CD4-positive, alpha-beta T cell (primary cell): Measurements from ENCODE around the gene IFI6. TPM values are rescaled to one million over a fixed set of nuclear protein-coding genes. Genes with fewer than 3 reads are reported as not detected.

Source experiments
- ATAC-seq: fragments of 200-7000 bp; cut with Tn5 transposase; one replicate; pipeline ENCODE4 v1.10.0; 2022; ENCODE audit warnings: mild to moderate bottlenecking; ENCODE audit not compliant: poor library complexity
- CTCF ChIA-PET: fragments of 350-600 bp; sonication (Branson Sonifier 250); formaldehyde crosslinking; loops from one replicate; lab custom pipeline; 2021; ENCODE audit warnings: antibody characterized with exemption, inconsistent platforms; lab: Charles Lee
- POLR2A ChIA-PET: fragments of 350-600 bp; sonication (Branson Sonifier 250); formaldehyde crosslinking; loops from one replicate; lab custom pipeline; 2021; ENCODE audit warnings: antibody characterized with exemption, inconsistent platforms; lab: Charles Lee
- DNase-seq, 14 experiments: peaks; one replicate each; pipeline ENCODE4 v3.0.0-alpha.2; 2013 to 2020; ENCODE audit warnings: mixed read lengths in 2 of 14
- H3K27ac ChIP-seq, 2 donors: one replicate each; pipeline versions ENCODE4 v1.5.1 to v1.7.0; 2013; ENCODE audit warnings: low read length in 2 of 2, low read depth in 1 of 2, mild to moderate bottlenecking in 1 of 2
- H3K27me3 ChIP-seq, 2 experiments: 1 replicate in 1 of 2; 2 replicates in 1 of 2; pipeline versions ENCODE4 v1.6.1 to v1.7.0; 2013; ENCODE audit warnings: low read length in 2 of 2, control low read depth in 1 of 2, mild to moderate bottlenecking in 1 of 2, moderate library complexity in 1 of 2; ENCODE audit not compliant: insufficient read depth in 2 of 2, control insufficient read depth in 1 of 2
- H3K36me3 ChIP-seq: one replicate; pipeline ENCODE4 v1.6.1; 2013; ENCODE audit warnings: low read length, control low read depth; ENCODE audit not compliant: insufficient read depth
- H3K4me1 ChIP-seq: one replicate; pipeline ENCODE4 v1.6.1; 2013; ENCODE audit warnings: low read length, control low read depth; ENCODE audit not compliant: insufficient read depth
- H3K4me3 ChIP-seq: one replicate; pipeline ENCODE4 v1.5.1; 2013; ENCODE audit warnings: mild to moderate bottlenecking, low read length, moderate library complexity
- H3K9me3 ChIP-seq, 2 experiments: 1 replicate in 1 of 2; 2 replicates in 1 of 2; pipeline versions ENCODE4 v1.6.1 to v1.7.0; 2013; ENCODE audit warnings: low read length in 2 of 2, mild to moderate bottlenecking in 2 of 2, control low read depth in 1 of 2, moderate library complexity in 1 of 2; ENCODE audit not compliant: control insufficient read depth in 1 of 2, insufficient read depth in 1 of 2
- H3K27ac Mint-ChIP-seq: one replicate; pipeline ENCODE4 v1.8.0; 2020; ENCODE audit warnings: mixed read lengths
- H3K27me3 Mint-ChIP-seq: one replicate; pipeline ENCODE4 v1.8.0; 2021; ENCODE audit warnings: mixed read lengths
- H3K36me3 Mint-ChIP-seq: one replicate; pipeline ENCODE4 v1.8.0; 2021; ENCODE audit warnings: low read depth, mixed read lengths
- H3K4me1 Mint-ChIP-seq: one replicate; pipeline ENCODE4 v1.8.0; 2021; ENCODE audit warnings: low read depth, mixed read lengths
- H3K4me3 Mint-ChIP-seq: one replicate; pipeline ENCODE4 v1.8.0; 2020; ENCODE audit warnings: mild to moderate bottlenecking, mixed read lengths
- H3K9me3 Mint-ChIP-seq: one replicate; pipeline ENCODE4 v1.8.0; 2020; ENCODE audit warnings: mixed read lengths
- CTCF ChIP-seq: fragments of 200-600 bp; IDR thresholded peaks from one replicate; pipeline ENCODE4 v1.8.0; 2022; ENCODE audit warnings: antibody characterized with exemption, mild to moderate bottlenecking
- intact Hi-C, 2 experiments: fragments of 100-400 bp; cut with DNase I in 1 of 2; cut with micrococcal nuclease in 1 of 2; formaldehyde crosslinking; loops; one replicate each; pipeline versions ENCODE4 v1.15.1 to v1.9.0; 2023 to 2025; cut with DNase I, micrococcal nuclease
- total RNA-seq, 174 experiments: library from RNA in 2 of 174; stranded (reverse) in 2 of 174; gene quantifications; one replicate each; pipeline ENCODE4 v1.2.3 and lab custom pipeline; 2021 to 2026

The IFI6 gene
- total RNA-seq, 2 experiments from 2014 or later, result 33.6 to 36.2 TPM

GRCh38 chr1:27638047-27638734 is 33.8 kb downstream of the IFI6 start:
- peaks cover 36% of the 10 kb centered on the region for H3K4me1 Mint-ChIP-seq

DNA sequence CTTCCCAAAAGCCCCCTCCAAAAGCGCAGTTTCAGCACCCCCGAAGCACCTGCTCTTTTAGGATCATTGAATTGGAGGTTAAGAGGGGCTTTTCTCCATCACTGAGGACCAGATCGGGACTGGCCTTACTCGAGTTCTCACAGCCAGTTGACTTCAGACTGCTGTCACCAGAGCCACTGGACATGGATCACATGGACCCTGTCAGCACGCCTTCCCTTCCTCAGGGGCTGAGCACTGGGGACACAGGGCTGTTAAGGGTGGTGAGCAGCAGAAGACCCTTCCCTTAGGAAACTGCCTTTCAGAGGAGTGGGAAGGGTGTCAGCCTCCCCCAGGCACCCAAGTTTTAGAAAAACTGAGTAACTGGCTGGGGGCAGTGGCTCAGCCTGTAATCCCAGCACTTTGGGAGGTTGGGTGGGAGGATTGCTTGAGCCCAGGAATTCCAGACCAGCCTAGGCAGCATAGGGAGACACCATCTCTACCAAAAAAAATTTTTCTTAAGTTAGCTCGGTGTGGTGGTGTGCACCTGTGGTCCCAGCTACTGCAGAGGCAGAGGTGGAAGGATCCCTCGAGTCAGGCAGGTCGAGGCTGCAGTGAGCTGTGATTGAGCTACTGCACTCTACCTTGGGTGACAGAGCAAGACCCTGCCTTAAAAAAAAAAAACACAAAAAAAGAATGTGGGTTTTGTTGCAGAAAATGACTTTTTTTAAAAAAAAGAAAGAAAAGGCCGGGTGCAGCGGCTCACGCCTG is 36.4 kb downstream of the IFI6 start:
- Histone ChIP-seq H3K4me3 (no peak overlapping the region), H3K4me1 (peaks cover 70% of the 10 kb centered on the region), H3K36me3 (no peaks in the 10 kb centered on the region), H3K27ac (no peak overlapping the region), H3K9me3 (no peaks in the 10 kb centered on the region), H3K27me3 (no peaks in the 10 kb centered on the region)
- Mint-ChIP-seq H3K27ac (no peak overlapping the region), H3K4me3 (peak overlapping the region; percentile 67), H3K27me3 (no peaks in the 10 kb centered on the region), H3K9me3 (no peaks in the 10 kb centered on the region), H3K36me3 (no peaks in the 10 kb centered on the region), H3K4me1 (peaks cover 62% of the 10 kb centered on the region)
- DNase-seq, result no peak
- ChIA-PET POLR2A (no interaction called here), CTCF (interaction anchor here (0.7 kb wide), 1 partner anchor 533 kb away, joined by 5 read pairs; no protein-coding TSS in a partner anchor)
- TF ChIP-seq CTCF, result no peak
- ATAC-seq, result no peak
- intact Hi-C loops, result no loop called here

More at GRCh38 chr1:27638047-27638734, 33.8 kb downstream of the IFI6 start:
- intact Hi-C loops, result no loop called here
- H3K9me3 ChIP-seq, result no peaks in the 10 kb centered on the region
- TF ChIP-seq CTCF, result no peak
- no peaks in the 10 kb centered on the region for H3K36me3 ChIP-seq
- CTCF ChIA-PET, result interaction anchor here (1.1 kb wide), 1 partner anchor 25 kb away, joined by 3 read pairs; no protein-coding TSS in a partner anchor
- no peak overlapping the region for H3K4me3 ChIP-seq
- no peaks in the 10 kb centered on the region for H3K36me3 Mint-ChIP-seq
- H3K27me3 Mint-ChIP-seq, result no peaks in the 10 kb centered on the region
- H3K27ac Mint-ChIP-seq, result peak overlapping the region; percentile 16
- H3K4me1 ChIP-seq, result peaks cover 44% of the 10 kb centered on the region
- H3K27ac ChIP-seq, result no peak overlapping the region
- no peaks in the 10 kb centered on the region for H3K9me3 Mint-ChIP-seq
- H3K27me3 ChIP-seq, result no peaks in the 10 kb centered on the region
- no peak overlapping the region for H3K4me3 Mint-ChIP-seq
- POLR2A ChIA-PET, result interaction anchor here (1.6 kb wide), 1 partner anchor 27 kb away, joined by 3 read pairs; no protein-coding TSS in a partner anchor
- no peak for ATAC-seq
- no peak for DNase-seq

DNA sequence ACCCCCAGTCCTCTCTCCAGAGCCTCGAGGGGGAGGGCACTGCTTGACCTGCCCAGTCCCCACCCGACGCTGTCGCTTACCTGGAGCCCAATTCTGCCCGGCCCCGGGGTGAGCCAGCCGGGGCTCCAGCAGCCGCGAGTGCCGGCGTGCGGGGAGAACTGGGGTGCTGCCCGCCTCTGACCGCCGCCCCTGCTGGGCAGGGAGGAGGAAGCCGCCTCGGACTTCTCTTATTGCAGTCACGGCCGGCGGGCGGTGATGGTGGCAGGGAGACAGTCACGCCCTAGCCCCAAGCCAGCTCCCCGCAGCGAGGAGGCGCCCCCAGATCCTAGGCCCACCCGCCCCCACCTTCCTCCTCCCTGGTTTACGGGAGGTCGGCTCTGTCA is 37.0 kb downstream of the IFI6 start, which contains the start of gene FGR:
TSS of gene FGR (minus strand) at position 201 of the 383 bp plus-strand sequence. CDS start 11,269 bp downstream, outside the sequence.
- Mint-ChIP-seq H3K9me3 (no peaks in the 10 kb centered on the region), H3K4me3 (peak within 1 kb of the TSS; percentile 82), H3K27me3 (no peaks in the 10 kb centered on the region), H3K36me3 (no peaks in the 10 kb centered on the region), H3K27ac (peak within 1 kb of the TSS; percentile 84), H3K4me1 (peaks cover 68% of the 10 kb centered on the region)
- CTCF ChIA-PET, result no interaction called here
- no peak for ATAC-seq
- Histone ChIP-seq H3K4me3 (peak within 1 kb of the TSS; percentile 52), H3K9me3 (no peaks in the 10 kb centered on the region), H3K27me3 (no peaks in the 10 kb centered on the region), H3K4me1 (peaks cover 74% of the 10 kb centered on the region), H3K27ac (peak within 1 kb of the TSS in 1 of 2 donors; percentile 27), H3K36me3 (no peaks in the 10 kb centered on the region)
- POLR2A ChIA-PET, result interaction anchor here (1.0 kb wide), 1 partner anchor 28 kb away, joined by 4 read pairs; no protein-coding TSS in a partner anchor
- no peak for TF ChIP-seq CTCF
- peak in 2 of 14 experiments; percentile 48 to 56 for DNase-seq
- intact Hi-C loops, result no loop called here
